Liver (tissue), 9 donors: ENCODE results near the gene PPP1R16B. TPM values are rescaled to one million over a fixed set of nuclear protein-coding genes. Genes with fewer than 3 reads are reported as not detected.
A peak's percentile ranks its signal among the peaks of the same experiment; 100 is the strongest.

Experiments used
- DNase-seq: peaks from one replicate; pipeline ENCODE4 v3.0.0-alpha.2; 2017; ENCODE audit warnings: low spot score
- H3K27ac ChIP-seq, 2 donors: one replicate each; pipeline ENCODE4 v1.7.0; 2013; ENCODE audit warnings: inconsistent platforms in 2 of 2, low read length in 2 of 2, control low read depth in 1 of 2, low read depth in 1 of 2, mild to moderate bottlenecking in 1 of 2
- H3K27me3 ChIP-seq, 4 donors: one replicate each; pipeline versions ENCODE4 v1.6.1 to v1.7.0; 2013; ENCODE audit warnings: low read length in 3 of 4, inconsistent platforms in 1 of 4, mild to moderate bottlenecking in 1 of 4, moderate library complexity in 1 of 4; ENCODE audit not compliant: control insufficient read depth in 4 of 4, insufficient read depth in 4 of 4
- H3K36me3 ChIP-seq, 4 donors: one replicate each; pipeline versions ENCODE4 v1.6.1 to v1.7.0; 2013; ENCODE audit warnings: low read length in 3 of 4, mild to moderate bottlenecking in 3 of 4, low read depth in 1 of 4, moderate library complexity in 1 of 4; ENCODE audit not compliant: control insufficient read depth in 4 of 4, insufficient read depth in 3 of 4
- H3K4me1 ChIP-seq, 4 donors: one replicate each; pipeline versions ENCODE4 v1.6.1 to v1.7.0; 2013; ENCODE audit warnings: low read length in 3 of 4, mild to moderate bottlenecking in 3 of 4, moderate library complexity in 1 of 4; ENCODE audit not compliant: control insufficient read depth in 4 of 4, insufficient read depth in 4 of 4
- H3K4me3 ChIP-seq, 3 donors: one replicate each; pipeline versions ENCODE4 v1.6.1 to v1.7.0; 2013; ENCODE audit warnings: low read length in 3 of 3, control low read depth in 1 of 3, low read depth in 1 of 3, mild to moderate bottlenecking in 1 of 3
- H3K9ac ChIP-seq, 2 donors: one replicate each; pipeline ENCODE4 v1.7.0; 2013; ENCODE audit warnings: low read length in 2 of 2, mild to moderate bottlenecking in 2 of 2, moderate library complexity in 2 of 2, control low read depth in 1 of 2, low read depth in 1 of 2
- H3K9me3 ChIP-seq, 4 donors: one replicate each; pipeline versions ENCODE4 v1.6.1 to v1.7.0; 2013; ENCODE audit warnings: low read length in 3 of 4; ENCODE audit not compliant: control insufficient read depth in 4 of 4
- ATF3 ChIP-seq: IDR thresholded peaks from 2 replicates; pipeline ENCODE4 v1.6.1; 2016; ENCODE audit warnings: antibody characterized with exemption
- EGR1 ChIP-seq, 2 donors: IDR thresholded peaks; 2 replicates each; pipeline ENCODE4 v1.6.1; 2016 to 2018; ENCODE audit warnings: antibody characterized with exemption in 2 of 2, low read depth in 2 of 2
- GABPA ChIP-seq, 2 donors: IDR thresholded peaks in 1 of 2; conservative IDR thresholded peaks in 1 of 2; 2 replicates each; pipeline ENCODE4 v1.6.1; 2016; ENCODE audit warnings: antibody characterized with exemption in 2 of 2, mild to moderate bottlenecking in 1 of 2, moderate library complexity in 1 of 2
- HNF4G ChIP-seq: IDR thresholded peaks from 2 replicates; pipeline ENCODE4 v1.6.1; 2016; ENCODE audit warnings: antibody characterized with exemption
- JUND ChIP-seq, 2 donors: IDR thresholded peaks; 2 replicates each; pipeline ENCODE4 v1.6.1; 2016; ENCODE audit warnings: antibody characterized with exemption in 2 of 2
- NR2F2 ChIP-seq: IDR thresholded peaks from 2 replicates; pipeline ENCODE4 v1.6.1; 2016; ENCODE audit warnings: antibody characterized with exemption
- REST ChIP-seq: IDR thresholded peaks from 2 replicates; pipeline ENCODE4 v1.6.1; 2016; ENCODE audit warnings: antibody characterized with exemption, mild to moderate bottlenecking
- RXRA ChIP-seq, 2 donors: IDR thresholded peaks; 2 replicates each; pipeline ENCODE4 v1.6.1; 2017 to 2018; ENCODE audit warnings: antibody characterized with exemption in 2 of 2, mild to moderate bottlenecking in 1 of 2
- SP1 ChIP-seq: IDR thresholded peaks from 2 replicates; pipeline ENCODE4 v1.6.1; 2018; ENCODE audit warnings: antibody characterized with exemption, mild to moderate bottlenecking
- TAF1 ChIP-seq: conservative IDR thresholded peaks from 2 replicates; pipeline ENCODE4 v1.6.1; 2016; ENCODE audit warnings: antibody characterized with exemption, mild to moderate bottlenecking
- ZBTB33 ChIP-seq: IDR thresholded peaks from 2 replicates; pipeline ENCODE4 v1.6.1; 2016; ENCODE audit warnings: antibody characterized with exemption
- WGBS: extraction: QIAGEN DNeasy Blood & Tissue Kit; methylation state at CpG from one replicate; pipeline ENCODE4 v1.1.7; 2013; 5-methylcytosine and 5-hydroxymethylcytosine counted together
- polyA plus RNA-seq, 2 donors: library from polyadenylated mRNA; stranded (reverse) in 1 of 2; unstranded in 1 of 2; fragments of 200-250 nt in 1 of 2; fragments of >200 nt in 1 of 2; fragmentation: Nextera tagmentation in 1 of 2; extraction: Ambion mirVana in 1 of 2; gene quantifications; one replicate each; pipeline versions ENCODE4 v1.2.1 to v1.2.3, GENCODE V29; 2013 to 2015
- total RNA-seq, 2 donors: library from RNA; depleted of rRNA; stranded (reverse); fragments of >200 nt; gene quantifications; one replicate each; pipeline ENCODE4 v1.2.3, GENCODE V29; 2014
- donor health status: healthy.
- donor health status: healthy.
- donor health status: healthy.
- donor health status: healthy.
- donor health status: healthy.

The PPP1R16B gene
- total and polyA plus RNA-seq, 4 donors, result 0.84 to 5.7 (median 1.2) TPM

GRCh38 chr20:38799203-38799602 is 6.3 kb upstream of the PPP1R16B start:
- TF ChIP-seq SP1 (peak; percentile 7), RXRA (IDR thresholded peaks at IDR 0.05) (peak in 1 of 2 donors; percentile 19), NR2F2 (peak; percentile 54), JUND (IDR thresholded peaks at IDR 0.05) (no peak), TAF1 (no peak)
- no peak for DNase-seq
- H3K4me3 ChIP-seq, result no peak overlapping the region
- no peaks in the 10 kb centered on the region for H3K4me1 ChIP-seq
- WGBS, result 76% methylated on average over 4 of the region's 4 CpGs
- no peaks in the 10 kb centered on the region for H3K36me3 ChIP-seq
- H3K9ac ChIP-seq, result no peak overlapping the region
- H3K9me3 ChIP-seq, result peaks cover 0 to 2% (median 0%) of the 10 kb centered on the region in 4 donors
- H3K27ac ChIP-seq, result peak overlapping the region in 1 of 2 donors; percentile 28
- no peaks in the 10 kb centered on the region for H3K27me3 ChIP-seq

GRCh38 chr20:38800882-38801281 is 4.6 kb upstream of the PPP1R16B start:
- no peak overlapping the region for H3K4me3 ChIP-seq
- no peak overlapping the region for H3K9ac ChIP-seq
- H3K9me3 ChIP-seq, result peaks cover 0 to 2% (median 0%) of the 10 kb centered on the region in 4 donors
- H3K4me1 ChIP-seq, result peaks cover 3 to 5% (median 4%) of the 10 kb centered on the region in 4 donors
- TF ChIP-seq EGR1 (IDR thresholded peaks at IDR 0.05; ENCODE audit: low read depth in 2 of 2), result no peak
- no peaks in the 10 kb centered on the region for H3K27me3 ChIP-seq
- no peak overlapping the region for H3K27ac ChIP-seq
- no peak for DNase-seq
- H3K36me3 ChIP-seq, result no peaks in the 10 kb centered on the region
- WGBS, result 94% methylated on average over 3 of the region's 3 CpGs

GRCh38 chr20:38804221-38804620 is 1.3 kb upstream of the PPP1R16B start:
- Histone ChIP-seq H3K4me1 (peaks cover 5 to 15% (median 12%) of the 10 kb centered on the region in 4 donors), H3K9me3 (no peaks in the 10 kb centered on the region), H3K36me3 (no peaks in the 10 kb centered on the region), H3K27ac (peak overlapping the region; percentile 37 to 55), H3K9ac (no peak overlapping the region), H3K4me3 (no peak overlapping the region), H3K27me3 (peaks cover 0 to 7% (median 1%) of the 10 kb centered on the region in 4 donors)
- 89% methylated on average over 3 of the region's 3 CpGs for WGBS
- no peak for DNase-seq
- TF ChIP-seq GABPA (IDR thresholded peaks at IDR 0.05 in 1 of 2, conservative IDR thresholded peaks at IDR 0.05 in 1 of 2), result no peak
- TF ChIP-seq ZBTB33, result no peak
- no peak for TF ChIP-seq ATF3
- no peak for TF ChIP-seq REST
- TF ChIP-seq HNF4G, result no peak
- TF ChIP-seq NR2F2, result no peak
- no peak for TF ChIP-seq JUND (IDR thresholded peaks at IDR 0.05)
